K562 (cell line): Measurements from ENCODE around the gene TYMP. TPM values are rescaled to one million over a fixed set of nuclear protein-coding genes. Genes with fewer than 3 reads are reported as not detected.
A peak's percentile ranks its signal among the peaks of the same experiment; 100 is the strongest.

Experiments used
- ARID1B ChIP-seq: fragments of 450-650 bp; IDR thresholded peaks from 2 replicates; pipeline ENCODE4 v1.6.1; 2016; ENCODE audit warnings: antibody characterized with exemption, mild to moderate bottlenecking, inconsistent platforms
- CEBPG ChIP-seq, 3 experiments: fragments of 200-800 bp in 1 of 3; sonication (Bioruptor generic) in 1 of 3; sonication (generic) in 1 of 3; formaldehyde crosslinking in 1 of 3; IDR thresholded peaks in 2 of 3; conservative IDR thresholded peaks in 1 of 3; 2 replicates each; pipeline versions ENCODE4 v1.6.1 to v1.8.0; 2016 to 2022; ENCODE audit warnings: missing compliant biosample characterization in 2 of 3, missing genetic modification characterization in 2 of 3, mild to moderate bottlenecking in 1 of 3, missing genetic modification reagents in 1 of 3
- CREB5 ChIP-seq: fragments of 250-450 bp; sonication (Bioruptor Pico); IDR thresholded peaks from 2 replicates; pipeline ENCODE4 v1.5.0; 2020; ENCODE audit warnings: mild to moderate bottlenecking
- E2F3 ChIP-seq: fragments of 250-450 bp; sonication (Bioruptor Pico); IDR thresholded peaks from 2 replicates; pipeline ENCODE4 v1.4.0; 2020; ENCODE audit warnings: mild to moderate bottlenecking
- ELF1 ChIP-seq: fragments of 200-800 bp; sonication (Bioruptor generic); IDR thresholded peaks from 2 replicates; pipeline ENCODE4 v1.6.1; 2016; ENCODE audit warnings: missing genetic modification characterization, missing compliant biosample characterization
- ETV6 ChIP-seq, 3 experiments: fragments of 150-350 bp in 1 of 3; sonication (generic) in 1 of 3; formaldehyde crosslinking in 1 of 3; IDR thresholded peaks; 2 replicates each; pipeline versions ENCODE4 v1.6.1 to v1.8.0; 2014 to 2022; ENCODE audit warnings: borderline replicate concordance in 2 of 3, low read depth in 2 of 3, antibody characterized with exemption in 1 of 3, low read length in 1 of 3, mild to moderate bottlenecking in 1 of 3, missing genetic modification reagents in 1 of 3
- GATA2 ChIP-seq: sonication (generic); formaldehyde crosslinking; IDR thresholded peaks from 2 replicates; pipeline ENCODE4 v1.4.0; 2020; ENCODE audit warnings: mild to moderate bottlenecking, missing genetic modification reagents
- HCFC1 ChIP-seq: IDR thresholded peaks from 2 replicates; pipeline ENCODE4 v1.6.1; 2012; ENCODE audit warnings: low read depth, low read length, improper control_type of control experiment
- HMGN3 ChIP-seq: IDR thresholded peaks from 2 replicates; pipeline ENCODE4 v1.6.1; 2011; ENCODE audit warnings: borderline replicate concordance, low read depth, mild to moderate bottlenecking, mixed read lengths, low read length; ENCODE audit not compliant: insufficient read length; ENCODE audit errors: extremely low read depth
- KDM4B ChIP-seq, 2 experiments: fragments of 450-650 bp in 1 of 2; sonication (generic) in 1 of 2; IDR thresholded peaks; 2 replicates each; pipeline ENCODE4 v1.6.1; 2016 to 2017; ENCODE audit warnings: borderline replicate concordance in 2 of 2, antibody characterized with exemption in 1 of 2, low read depth in 1 of 2, mild to moderate bottlenecking in 1 of 2
- MTA1 ChIP-seq: fragments of 450-650 bp; IDR thresholded peaks from 2 replicates; pipeline ENCODE4 v1.6.1; 2017; ENCODE audit warnings: borderline replicate concordance
- NRF1 ChIP-seq, 2 experiments: fragments of 450-650 bp; IDR thresholded peaks in 1 of 2; conservative IDR thresholded peaks in 1 of 2; 2 replicates each; pipeline ENCODE4 v1.6.1; 2014; ENCODE audit warnings: mild to moderate bottlenecking in 2 of 2
- PML ChIP-seq: IDR thresholded peaks from 2 replicates; pipeline ENCODE4 v1.6.1; 2012; ENCODE audit warnings: low read length, inconsistent platforms
- SMAD1 ChIP-seq: fragments of 150-350 bp; IDR thresholded peaks from 2 replicates; pipeline ENCODE4 v1.6.1; 2014; ENCODE audit warnings: low read length, low read depth; ENCODE audit not compliant: partially characterized antibody
- SNRNP70 ChIP-seq: fragments of 200-400 bp; formaldehyde crosslinking; optimal IDR thresholded peaks from 2 replicates; pipeline ENCODE3; 2017; ENCODE audit warnings: low read depth, low read length
- TAF7 ChIP-seq: fragments of 450-650 bp; IDR thresholded peaks from 2 replicates; pipeline ENCODE4 v1.6.1; 2016; ENCODE audit warnings: missing genetic modification characterization, missing compliant biosample characterization
- TBP ChIP-seq: optimal IDR thresholded peaks from 2 replicates; pipeline ENCODE3; 2011; ENCODE audit warnings: low read depth, low read length, improper control_type of control experiment
- TFAP4 ChIP-seq: sonication (generic); formaldehyde crosslinking; IDR thresholded peaks from 2 replicates; pipeline ENCODE4 v1.8.0; 2022; ENCODE audit warnings: missing genetic modification reagents, mild to moderate bottlenecking, moderate library complexity, borderline replicate concordance
- TOE1 ChIP-seq, 2 experiments: fragments of 450-650 bp in 1 of 2; sonication (generic) in 1 of 2; formaldehyde crosslinking in 1 of 2; IDR thresholded peaks; 2 replicates each; pipeline versions ENCODE4 v1.7.1 to v1.8.0; 2016 to 2022; ENCODE audit warnings: borderline replicate concordance in 2 of 2, mild to moderate bottlenecking in 2 of 2, antibody characterized with exemption in 1 of 2, inconsistent platforms in 1 of 2, low read depth in 1 of 2, missing genetic modification reagents in 1 of 2, moderate library complexity in 1 of 2
- ZBTB9 ChIP-seq: fragments of 450-650 bp; formaldehyde crosslinking; IDR thresholded peaks from 2 replicates; pipeline ENCODE4 v1.4.0; 2020; ENCODE audit warnings: mild to moderate bottlenecking, moderate library complexity
- ZNF589 ChIP-seq: fragments of 200-800 bp; sonication (Bioruptor generic); IDR thresholded peaks from 2 replicates; pipeline ENCODE4 v1.6.1; 2016; ENCODE audit warnings: low read depth, missing genetic modification characterization, missing compliant biosample characterization
- polyA plus RNA-seq, 8 experiments: library from polyadenylated mRNA; depleted of rRNA in 4 of 8; stranded (reverse) in 5 of 8; unstranded in 3 of 8; fragments of >200 nt; fragmentation: Nextera tagmentation in 2 of 8; fragmentation: Illumina TruSeq in 1 of 8; extraction: Ambion mirVana in 2 of 8; extraction: Trizol in 1 of 8; gene quantifications; 2 replicates each; pipeline versions ENCODE4 v1.2.1 to v1.2.3, GENCODE V29; 2011 to 2014; ENCODE audit warnings: inconsistent platforms in 1 of 8, missing spikeins in 1 of 8
- total RNA-seq, 7 experiments: library from RNA; depleted of rRNA in 6 of 7; stranded (reverse); fragments of >200 nt in 6 of 7; fragmentation: Illumina TruSeq in 2 of 7; extraction: Trizol in 2 of 7; gene quantifications; 2 replicates each; pipeline versions ENCODE4 v1.2.1 to v1.2.3, GENCODE V29; 2011 to 2021; ENCODE audit warnings: low replicate concordance in 1 of 7

The TYMP gene
- total and polyA plus RNA-seq, 9 of the 15 experiments (the other 6 are each of a cell fraction or from before 2014, with no cell fraction given): 0.03 to 4.0 (median 2.4) TPM; not detected in 4

DNA sequence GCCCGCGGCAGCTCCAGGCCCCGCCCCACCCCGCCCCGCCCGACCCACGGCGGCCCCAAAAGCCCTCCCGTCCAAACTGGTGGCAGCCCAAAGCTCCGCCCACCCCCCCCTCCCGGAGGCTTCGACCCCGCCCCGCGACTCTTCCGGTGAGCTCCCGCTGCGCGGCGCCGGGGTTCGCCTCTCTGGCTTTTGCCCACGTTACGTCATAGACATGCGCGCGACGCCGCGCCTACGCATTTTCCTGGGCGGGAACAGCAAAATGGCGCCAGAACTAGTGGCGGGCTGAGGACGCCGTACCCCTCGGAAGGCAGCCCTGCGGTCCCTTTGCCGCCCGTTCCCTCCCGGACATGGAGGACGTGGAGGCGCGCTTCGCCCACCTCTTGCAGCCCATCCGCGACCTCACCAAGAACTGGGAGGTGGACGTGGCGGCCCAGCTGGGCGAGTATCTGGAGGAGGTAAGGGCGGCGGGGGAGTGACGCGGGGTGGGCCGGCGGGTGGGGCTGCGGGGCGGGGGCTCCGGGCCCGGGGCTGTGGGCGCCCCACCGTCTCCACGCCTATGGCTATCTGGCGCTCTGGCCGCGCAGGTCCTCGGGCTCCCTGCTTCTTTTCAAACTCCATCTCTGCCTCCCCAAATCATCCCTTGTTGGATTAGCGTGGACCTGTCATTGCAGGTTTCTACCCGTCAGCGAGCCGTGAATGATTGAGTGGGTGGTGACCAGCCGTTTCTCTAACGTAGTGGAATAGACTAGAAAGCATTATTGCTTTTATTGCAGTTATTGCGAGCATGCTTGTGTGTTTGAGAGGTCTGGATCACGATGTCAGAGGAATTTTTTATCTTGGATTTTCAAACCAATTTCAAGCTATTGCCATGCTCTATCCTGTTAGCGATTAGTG lies 21.6 kb downstream of the TYMP start, which contains the start of gene NCAPH2 (continued):
- peak; percentile 88 for TF ChIP-seq TAF7 (tag)
- no peak; the same call in 1 of the 2 replicates for TF ChIP-seq ELF1 (tag)
- TF ChIP-seq HCFC1: peak; percentile 78
- TF ChIP-seq SNRNP70: no peak
- peak; percentile 70 for TF ChIP-seq PML
- TF ChIP-seq TOE1 (IDR thresholded peaks at IDR 0.05; ENCODE audit: borderline replicate concordance): 0 out of 2 replicates have a peak, but pooled peaks have one; percentile 49
- TF ChIP-seq TOE1 (CRISPR knock-in tag; IDR thresholded peaks at IDR 0.05; ENCODE audit: borderline replicate concordance, low read depth): no peak
- peak; percentile 24 for TF ChIP-seq CEBPG (CRISPR knock-in tag; IDR thresholded peaks at IDR 0.05)
- peak in 1 of 2 experiments; percentile 43; a peak in 1 of 4 replicates for TF ChIP-seq CEBPG (tag; conservative IDR thresholded peaks at IDR 0.05 in 1 of 2, IDR thresholded peaks at IDR 0.05 in 1 of 2)
- no peak for TF ChIP-seq ZNF589
- peak; percentile 95 for TF ChIP-seq TBP
- peak; percentile 34; the same call in 1 of the 2 replicates for TF ChIP-seq ARID1B
- TF ChIP-seq GATA2 (CRISPR knock-in tag): no peak
- TF ChIP-seq ZBTB9: 0 out of 2 replicates have a peak, but pooled peaks have one; percentile 49
- peak; percentile 90 for TF ChIP-seq TFAP4 (CRISPR knock-in tag)
- TF ChIP-seq ETV6 (IDR thresholded peaks at IDR 0.05; ENCODE audit: borderline replicate concordance in 1 of 2, low read depth in 2 of 2, low read length in 1 of 2): no peak
- TF ChIP-seq ETV6 (CRISPR knock-in tag; IDR thresholded peaks at IDR 0.05; ENCODE audit: borderline replicate concordance): 0 out of 2 replicates have a peak, but pooled peaks have one; percentile 23
- TF ChIP-seq NRF1 (conservative IDR thresholded peaks at IDR 0.05 in 1 of 2, IDR thresholded peaks at IDR 0.05 in 1 of 2): peak; percentile 86 to 89
- no peak for TF ChIP-seq CREB5 (CRISPR knock-in tag)
- TF ChIP-seq E2F3: peak; percentile 97
- TF ChIP-seq SMAD1: peak; percentile 43
- peak; percentile 38 for TF ChIP-seq HMGN3
- TF ChIP-seq KDM4B (IDR thresholded peaks at IDR 0.05; ENCODE audit: borderline replicate concordance in 2 of 2, low read depth in 1 of 2): peak in 1 of 2 experiments; percentile 28; a peak in 1 of 4 replicates
- peak; percentile 97 for TF ChIP-seq MTA1
